ENCODE data around the gene LRP5.

DNA sequence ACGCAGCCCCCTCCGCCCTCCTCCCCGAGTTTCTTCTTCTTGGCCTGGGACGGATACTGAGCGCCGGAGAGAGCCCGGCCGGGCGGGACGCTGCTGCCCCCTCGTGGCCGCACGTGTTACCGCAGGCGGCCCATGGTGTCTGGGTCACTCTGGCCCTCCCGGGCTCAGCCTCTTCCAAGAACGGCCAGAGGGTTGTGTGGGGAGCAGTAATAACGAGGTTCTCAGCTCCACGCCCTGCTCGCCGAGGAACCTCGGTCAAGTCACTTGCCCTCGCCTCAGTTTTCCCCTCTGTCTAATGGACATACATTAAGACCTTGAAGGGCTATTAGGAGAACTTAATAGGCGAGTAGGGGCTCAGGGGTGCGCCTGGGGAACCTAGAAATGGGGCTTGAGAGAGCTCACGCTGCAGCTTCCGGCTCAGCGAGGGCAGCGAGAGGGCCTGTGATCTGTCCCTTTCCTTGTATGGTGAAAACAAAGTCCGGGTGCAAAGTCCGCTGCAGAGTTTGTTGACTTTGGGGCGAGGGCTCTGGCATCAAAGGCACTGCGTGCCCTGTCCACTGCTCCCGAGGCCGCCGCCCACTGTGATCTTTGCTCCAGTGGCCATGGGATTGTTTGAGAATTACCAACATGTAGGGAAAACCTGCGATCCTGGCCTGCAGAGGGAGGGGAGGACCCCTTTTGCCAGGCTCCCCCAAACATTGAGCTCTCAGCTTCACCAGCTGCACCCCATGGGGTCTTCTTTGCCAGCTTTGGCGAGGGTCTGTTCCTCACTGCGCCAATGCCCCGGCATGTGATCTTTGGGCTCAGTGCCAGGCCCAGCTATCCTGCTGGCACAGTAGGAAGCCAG, 14.4 kb upstream of the LRP5 start:
- TF ChIP-seq POLR2AphosphoS5 (IDR thresholded peaks at IDR 0.05) (peak in 1 of 4 donors; percentile 13), POLR2A (IDR thresholded peaks at IDR 0.05) (no peak)
- TF ChIP-seq, protein P1, sequence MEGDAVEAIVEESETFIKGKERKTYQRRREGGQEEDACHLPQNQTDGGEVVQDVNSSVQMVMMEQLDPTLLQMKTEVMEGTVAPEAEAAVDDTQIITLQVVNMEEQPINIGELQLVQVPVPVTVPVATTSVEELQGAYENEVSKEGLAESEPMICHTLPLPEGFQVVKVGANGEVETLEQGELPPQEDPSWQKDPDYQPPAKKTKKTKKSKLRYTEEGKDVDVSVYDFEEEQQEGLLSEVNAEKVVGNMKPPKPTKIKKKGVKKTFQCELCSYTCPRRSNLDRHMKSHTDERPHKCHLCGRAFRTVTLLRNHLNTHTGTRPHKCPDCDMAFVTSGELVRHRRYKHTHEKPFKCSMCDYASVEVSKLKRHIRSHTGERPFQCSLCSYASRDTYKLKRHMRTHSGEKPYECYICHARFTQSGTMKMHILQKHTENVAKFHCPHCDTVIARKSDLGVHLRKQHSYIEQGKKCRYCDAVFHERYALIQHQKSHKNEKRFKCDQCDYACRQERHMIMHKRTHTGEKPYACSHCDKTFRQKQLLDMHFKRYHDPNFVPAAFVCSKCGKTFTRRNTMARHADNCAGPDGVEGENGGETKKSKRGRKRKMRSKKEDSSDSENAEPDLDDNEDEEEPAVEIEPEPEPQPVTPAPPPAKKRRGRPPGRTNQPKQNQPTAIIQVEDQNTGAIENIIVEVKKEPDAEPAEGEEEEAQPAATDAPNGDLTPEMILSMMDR (IDR thresholded peaks at IDR 0.05), result peak; percentile 95 to 99 (median 98)
